22Rv1 (cell line): Measurements from ENCODE around the gene UNC5A.

Source experiments
- H3K27ac ChIP-seq: fragments of 450-650 bp; 2 replicates; pipeline ENCODE4 v1.5.1; 2017
- ZFX ChIP-seq: fragments of 450-650 bp; IDR thresholded peaks from 2 replicates; pipeline ENCODE4 v1.6.1; 2017; ENCODE audit warnings: antibody characterized with exemption, borderline replicate concordance
- TF ChIP-seq, protein P1 (sequence below): fragments of 450-650 bp; IDR thresholded peaks from 2 replicates; pipeline ENCODE4 v1.5.1; 2017; ENCODE audit warnings: mild to moderate bottlenecking

Gene UNC5A

DNA sequence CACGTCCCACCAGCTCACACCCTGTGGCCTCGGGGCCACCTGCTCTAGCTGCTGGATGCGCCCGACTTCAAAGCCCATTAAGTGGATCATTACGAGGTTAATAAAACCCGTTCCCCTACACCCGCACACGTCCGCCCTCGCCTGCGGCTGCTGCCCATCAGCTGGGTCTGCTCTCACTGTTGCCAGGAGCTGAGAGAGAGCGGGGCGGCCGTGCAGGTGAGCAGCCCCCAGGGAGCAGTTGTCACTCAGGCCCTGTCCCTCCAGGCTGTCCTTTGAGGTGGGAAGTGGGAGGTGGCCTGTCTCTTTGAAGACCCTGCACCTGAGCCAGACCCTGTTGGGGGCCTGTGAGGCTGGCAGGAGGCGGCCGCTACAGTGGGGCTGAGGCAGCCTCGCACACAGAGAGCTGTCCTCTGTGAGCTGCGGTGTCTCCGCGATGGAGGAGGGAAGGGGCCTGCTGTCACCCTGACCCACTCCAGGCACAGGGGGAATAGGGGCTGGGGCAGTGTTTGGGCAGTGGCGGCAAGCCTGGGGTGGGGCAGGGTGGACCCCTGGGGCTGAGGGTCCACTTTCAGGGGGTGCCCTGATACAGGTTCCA lies 12.8 kb upstream of the UNC5A start:
- no peak overlapping the region for H3K27ac ChIP-seq
- TF ChIP-seq, protein P1, sequence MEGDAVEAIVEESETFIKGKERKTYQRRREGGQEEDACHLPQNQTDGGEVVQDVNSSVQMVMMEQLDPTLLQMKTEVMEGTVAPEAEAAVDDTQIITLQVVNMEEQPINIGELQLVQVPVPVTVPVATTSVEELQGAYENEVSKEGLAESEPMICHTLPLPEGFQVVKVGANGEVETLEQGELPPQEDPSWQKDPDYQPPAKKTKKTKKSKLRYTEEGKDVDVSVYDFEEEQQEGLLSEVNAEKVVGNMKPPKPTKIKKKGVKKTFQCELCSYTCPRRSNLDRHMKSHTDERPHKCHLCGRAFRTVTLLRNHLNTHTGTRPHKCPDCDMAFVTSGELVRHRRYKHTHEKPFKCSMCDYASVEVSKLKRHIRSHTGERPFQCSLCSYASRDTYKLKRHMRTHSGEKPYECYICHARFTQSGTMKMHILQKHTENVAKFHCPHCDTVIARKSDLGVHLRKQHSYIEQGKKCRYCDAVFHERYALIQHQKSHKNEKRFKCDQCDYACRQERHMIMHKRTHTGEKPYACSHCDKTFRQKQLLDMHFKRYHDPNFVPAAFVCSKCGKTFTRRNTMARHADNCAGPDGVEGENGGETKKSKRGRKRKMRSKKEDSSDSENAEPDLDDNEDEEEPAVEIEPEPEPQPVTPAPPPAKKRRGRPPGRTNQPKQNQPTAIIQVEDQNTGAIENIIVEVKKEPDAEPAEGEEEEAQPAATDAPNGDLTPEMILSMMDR, result no peak
- no peak for TF ChIP-seq ZFX

DNA sequence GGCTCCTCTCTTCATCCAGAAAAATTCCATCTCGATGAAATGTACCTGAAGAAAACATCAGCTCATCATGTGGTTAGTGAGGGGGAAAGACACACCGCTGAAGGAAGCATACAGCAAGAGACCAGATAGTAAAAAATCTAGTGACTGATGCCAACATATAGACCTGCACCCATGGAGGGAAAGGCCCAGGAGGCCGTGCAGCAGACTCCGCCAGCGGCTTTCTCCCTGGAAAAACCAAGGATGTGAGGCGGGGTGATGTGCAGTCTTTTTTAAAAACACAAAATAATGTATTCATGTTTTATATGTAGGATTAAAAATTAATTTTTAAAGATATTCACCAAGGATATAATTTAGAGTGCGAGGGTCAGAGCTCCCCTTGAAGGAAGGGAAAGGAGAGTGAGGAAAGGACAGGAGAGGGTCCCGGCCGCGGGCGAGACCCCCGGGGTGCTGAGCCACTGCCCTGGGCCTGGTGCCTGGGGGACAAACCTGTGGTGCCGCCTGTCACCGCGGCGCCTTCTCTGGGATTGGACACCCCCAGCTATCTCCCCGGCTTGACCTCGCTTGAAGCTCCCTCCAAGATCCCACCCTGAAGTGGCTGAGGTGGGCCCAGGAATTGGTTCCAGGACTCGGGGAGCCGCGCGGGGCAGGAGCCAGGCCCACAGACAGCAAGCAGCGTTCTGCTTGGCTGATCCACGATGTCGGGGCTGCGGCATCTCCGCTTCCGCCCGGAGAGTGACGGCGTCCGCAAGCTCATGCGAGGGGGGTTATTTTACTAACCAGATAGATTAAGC lies 12.1 kb upstream of the UNC5A start:
- TF ChIP-seq, protein P1, result no peak
- TF ChIP-seq ZFX, result no peak

DNA sequence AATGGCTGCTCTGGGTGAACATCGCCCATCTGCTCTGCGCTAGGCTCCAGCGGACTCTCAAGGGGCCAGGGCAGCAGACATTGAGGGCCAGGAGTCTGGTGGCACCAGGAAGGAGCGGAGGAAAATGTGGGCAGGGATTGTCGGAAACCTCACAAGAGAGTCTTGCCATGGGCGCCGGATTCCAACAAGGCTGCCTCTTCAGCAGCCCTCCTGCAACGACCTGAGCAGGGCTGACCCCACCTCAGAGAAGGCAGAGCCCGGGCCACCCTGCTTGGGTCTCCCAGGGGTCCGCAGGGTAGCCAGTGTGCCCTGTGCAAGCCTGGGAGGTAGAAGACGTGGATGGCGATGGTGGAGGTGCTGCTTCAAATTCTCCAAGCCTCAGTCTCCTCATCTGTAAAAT lies 11.4 kb upstream of the UNC5A start:
- no peak overlapping the region for H3K27ac ChIP-seq
- TF ChIP-seq, protein P1, result no peak
- TF ChIP-seq ZFX, result no peak

More for the DNA sequence above, 12.1 kb upstream of the UNC5A start:
- H3K27ac ChIP-seq, result no peak overlapping the region

DNA sequence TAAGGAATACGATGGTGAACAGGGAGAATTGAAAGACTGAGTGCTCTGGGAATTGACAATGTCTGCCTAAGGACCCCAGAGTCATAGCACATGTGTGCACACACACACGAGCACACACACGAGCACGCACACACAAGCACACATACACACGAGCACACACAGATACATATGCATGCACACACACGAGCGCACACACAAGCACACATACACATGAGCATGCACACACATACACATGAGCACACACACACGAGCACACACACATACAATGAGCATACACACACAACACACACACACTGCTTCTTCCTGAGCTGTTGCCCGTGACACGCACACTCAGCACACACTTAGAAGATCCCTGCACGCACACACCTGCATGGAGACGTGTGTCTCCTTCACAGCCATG lies 10.9 kb upstream of the UNC5A start:
- TF ChIP-seq, protein P1, result no peak
- TF ChIP-seq ZFX, result no peak
- H3K27ac ChIP-seq, result no peak overlapping the region

DNA sequence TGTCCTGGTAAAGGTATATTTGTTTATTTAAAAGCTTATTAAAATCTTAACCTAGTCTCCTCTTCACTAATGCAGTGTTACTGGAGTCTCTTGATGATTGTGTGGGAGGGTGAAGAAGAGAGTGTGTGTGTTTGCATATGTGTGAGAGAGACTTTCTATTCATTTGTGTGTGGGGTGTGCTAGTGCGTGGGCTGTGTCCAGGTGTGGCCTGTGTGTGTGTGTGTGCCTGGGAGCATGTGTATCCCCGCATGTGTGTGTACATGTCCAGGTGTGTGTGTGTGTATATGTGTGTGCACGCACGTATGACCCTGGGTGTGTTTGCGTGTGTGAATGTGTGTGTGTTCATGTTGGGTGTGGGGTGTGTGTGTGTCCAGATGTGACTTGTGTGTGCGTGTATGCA lies 10.3 kb upstream of the UNC5A start:
- TF ChIP-seq, protein P1, result no peak
- TF ChIP-seq ZFX, result no peak

DNA sequence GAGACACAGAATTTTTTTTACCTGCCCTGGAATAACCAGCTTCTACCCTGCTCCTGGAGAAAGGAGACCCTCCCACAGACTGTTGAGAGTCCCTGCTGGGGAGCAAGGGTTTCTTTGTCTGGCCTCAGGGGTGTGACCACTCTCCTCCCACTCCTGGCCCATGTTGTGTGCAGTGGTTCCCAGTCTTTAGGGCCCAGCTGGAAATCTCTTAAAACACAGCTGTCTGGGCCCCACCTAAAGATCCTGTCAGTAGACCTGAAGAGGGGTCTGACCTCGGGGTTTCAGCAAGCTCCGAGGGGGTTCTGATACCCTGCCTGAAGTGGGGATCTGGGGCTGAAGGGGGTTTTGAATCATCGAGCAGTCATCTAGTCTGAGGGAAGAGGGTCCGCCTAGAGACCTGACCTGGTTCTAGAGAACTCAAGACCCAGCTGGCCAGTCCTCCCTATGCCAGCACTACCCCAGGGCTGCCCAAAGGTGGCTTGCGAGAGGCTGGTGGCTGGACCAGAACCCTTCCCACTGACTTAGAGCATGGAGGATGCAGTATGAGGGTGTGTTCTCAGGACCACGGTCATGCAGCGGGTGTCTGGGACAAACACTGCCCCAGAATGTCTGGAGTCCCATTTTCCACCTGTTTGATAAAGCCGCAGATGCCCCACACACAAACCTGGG lies 8.1 kb upstream of the UNC5A start:
- TF ChIP-seq ZFX, result no peak
- TF ChIP-seq, protein P1, result no peak
- no peak overlapping the region for H3K27ac ChIP-seq

More for the DNA sequence above, 10.3 kb upstream of the UNC5A start:
- H3K27ac ChIP-seq, result no peak overlapping the region
